ENCODE results near the gene RPS6KA4.

DNA sequence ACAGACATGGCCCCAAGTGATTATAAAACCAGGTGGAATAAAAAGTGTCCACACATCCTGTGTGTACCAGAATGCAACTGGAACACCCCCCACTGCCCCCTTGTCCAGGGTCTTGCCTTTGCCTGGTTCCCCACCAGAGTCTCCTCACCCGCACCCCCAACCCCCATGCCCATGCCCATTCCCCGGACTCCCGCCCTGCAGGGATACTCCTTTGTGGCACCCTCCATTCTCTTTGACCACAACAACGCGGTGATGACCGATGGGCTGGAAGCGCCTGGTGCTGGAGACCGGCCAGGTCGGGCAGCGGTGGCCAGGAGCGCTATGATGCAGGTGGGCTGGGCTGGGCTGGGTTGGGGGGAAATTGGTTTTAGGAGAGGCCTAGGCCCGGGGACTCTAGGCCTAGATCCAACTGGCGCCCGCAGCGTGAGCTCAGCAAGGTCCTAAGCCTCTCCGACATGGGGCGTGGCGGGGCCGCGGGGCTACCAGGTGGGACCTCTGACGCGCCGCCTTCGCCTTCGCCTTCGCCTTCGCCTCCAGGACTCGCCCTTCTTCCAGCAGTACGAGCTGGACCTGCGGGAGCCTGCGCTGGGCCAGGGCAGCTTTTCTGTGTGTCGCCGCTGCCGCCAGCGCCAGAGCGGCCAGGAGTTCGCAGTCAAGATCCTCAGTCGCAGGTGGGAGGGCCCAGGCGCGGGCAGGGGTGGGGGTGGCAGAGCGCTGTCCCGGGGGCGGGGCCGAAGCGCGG, 9.1 kb downstream of the RPS6KA4 start:
- no peak for TF ChIP-seq CTCF (IDR thresholded peaks at IDR 0.05; ENCODE audit: low read length)
- TF ChIP-seq EZH2 (IDR thresholded peaks at IDR 0.05; ENCODE audit: borderline replicate concordance, low read length), result no peak

Data from OCI-LY1 (cell line).